ENCODE data around the gene CC2D2B.
"Not testable (repeated sequence)": the region's sequence is repeated elsewhere in the genome, so short reads cannot be mapped to it uniquely, and the experiment has no call there.

The CC2D2B gene

GRCh38 chr10:95909561-95909960, 1.8 kb downstream of the CC2D2B start:
- no peak for DNase-seq

- DNase-seq, result not testable (repeated sequence)
Observed at GRCh38 chr10:95916039-95916438, 8.3 kb downstream of the CC2D2B start.

- no peak for DNase-seq
Observed at GRCh38 chr10:95920798-95921426, 13.1 kb downstream of the CC2D2B start.

- DNase-seq, result no peak
Observed at GRCh38 chr10:95925033-95925432, 17.3 kb downstream of the CC2D2B start.

GRCh38 chr10:95935429-95935828, 27.7 kb downstream of the CC2D2B start:
- DNase-seq, result no peak

GRCh38 chr10:95941115-95941514, 33.3 kb downstream of the CC2D2B start:
- no peak for DNase-seq

GRCh38 chr10:95963202-95963990, 55.6 kb downstream of the CC2D2B start:
- no peak for DNase-seq

GRCh38 chr10:95963991-95964389, 56.2 kb downstream of the CC2D2B start:
- DNase-seq, result no peak

- no peak for DNase-seq
Observed at GRCh38 chr10:95964756-95965155, 57.0 kb downstream of the CC2D2B start.

GRCh38 chr10:95976362-95977229, 68.8 kb downstream of the CC2D2B start:
- DNase-seq, result no peak

- no peak for DNase-seq
Observed at GRCh38 chr10:95982200-95982599, 74.4 kb downstream of the CC2D2B start.

- DNase-seq, result no peak
Observed at GRCh38 chr10:95987685-95988426, 80.1 kb downstream of the CC2D2B start.

GRCh38 chr10:95988702-95989101, 80.9 kb downstream of the CC2D2B start:
- no peak for DNase-seq

GRCh38 chr10:95994376-95994775, 86.6 kb downstream of the CC2D2B start:
- not testable (repeated sequence) for DNase-seq

GRCh38 chr10:95998255-95998784, 90.5 kb downstream of the CC2D2B start:
- DNase-seq, result no peak

GRCh38 chr10:96013956-96014355, 106.2 kb downstream of the CC2D2B start:
- DNase-seq, result no peak

GRCh38 chr10:96014473-96015102, 106.8 kb downstream of the CC2D2B start:
- DNase-seq, result no peak

GRCh38 chr10:96017191-96017687, 109.5 kb downstream of the CC2D2B start:
- DNase-seq, result peak; percentile 61

GRCh38 chr10:96021332-96021731, 113.6 kb downstream of the CC2D2B start:
- DNase-seq, result no peak

- no peak for DNase-seq
Observed at GRCh38 chr10:96022739-96023138, 115.0 kb downstream of the CC2D2B start.

- no peak for DNase-seq
Observed at GRCh38 chr10:96023168-96023567, 115.4 kb downstream of the CC2D2B start.

- DNase-seq, result no peak
Observed at GRCh38 chr10:96025566-96025965, 117.8 kb downstream of the CC2D2B start.

Data from CD4-positive, alpha-beta T cell treated with Interleukin-4 for 4 hours (primary cell).